ENCODE measurements around the gene SCTR. TPM values are rescaled to one million over a fixed set of nuclear protein-coding genes. Genes with fewer than 3 reads are reported as not detected.

SCTR gene
- total and polyA plus RNA-seq, 4 donors: 4.6 to 42.7 (median 28.0) TPM

DNA sequence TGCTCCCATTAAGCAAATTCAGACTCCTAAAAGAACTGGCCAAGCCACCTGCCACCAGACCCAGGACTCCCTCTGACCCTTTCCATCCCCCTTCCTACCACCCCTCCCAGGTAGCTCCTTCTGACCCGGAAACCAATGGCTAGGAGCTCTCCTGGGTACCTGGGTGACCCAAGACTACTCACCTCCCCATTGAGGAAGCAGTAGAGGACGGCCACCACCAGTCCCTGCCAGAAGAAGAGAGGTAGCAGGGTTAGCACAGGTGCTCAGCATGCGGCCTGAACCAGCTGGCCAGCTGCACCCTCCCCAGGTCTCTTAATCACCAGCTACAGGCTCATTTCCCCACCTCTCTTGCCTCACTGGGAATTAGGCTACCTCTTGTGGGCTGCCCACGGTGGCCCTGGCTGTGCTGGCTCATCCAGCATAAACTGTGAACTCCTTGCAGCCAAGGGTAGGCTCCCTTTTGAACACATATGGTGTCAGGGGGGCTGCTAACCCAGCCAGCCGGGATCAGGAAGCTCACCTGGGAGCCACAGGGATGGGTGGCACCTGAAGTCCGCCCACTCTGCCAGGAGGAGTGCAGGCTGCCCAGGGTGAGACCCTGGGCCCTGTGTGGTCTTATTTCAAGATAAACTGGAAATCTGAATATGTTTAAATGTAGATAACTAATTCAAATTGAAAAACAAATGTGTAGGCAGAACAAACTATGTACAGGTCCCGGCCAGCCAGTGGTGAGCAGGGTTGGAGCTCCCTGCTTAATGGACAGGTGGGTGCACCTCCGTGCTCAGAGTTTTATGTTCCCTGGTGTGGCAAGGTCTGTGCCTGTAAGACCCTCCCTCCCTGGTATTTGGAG, 82.7 kb downstream of the SCTR start:
- H3K27me3 ChIP-seq (ENCODE audit: control insufficient read depth in 3 of 3, insufficient read depth in 3 of 3, low read length in 2 of 3): no peaks in the 10 kb centered on the region
- DNase-seq (no peak), ATAC-seq (ENCODE audit: insufficient read depth, low FRiP score) (no peak)
- H3K36me3 ChIP-seq (ENCODE audit: control insufficient read depth in 4 of 4, insufficient read depth in 4 of 4, low read length in 4 of 4): peaks cover 0 to 10% (median 4%) of the 10 kb centered on the region in 4 donors
- 80 to 85% methylated on average over 8 of the region's 8 CpGs for WGBS, 2 donors
- TF ChIP-seq CTCF (IDR thresholded peaks at IDR 0.05; ENCODE audit: control extremely low read depth, extremely low read depth): no peak
- no peak overlapping the region for H3K4me3 ChIP-seq
- H3K9me3 ChIP-seq (ENCODE audit: control insufficient read depth in 4 of 4, insufficient read depth in 3 of 4, low read length in 3 of 4): no peaks in the 10 kb centered on the region
- no peak overlapping the region for H3K9ac ChIP-seq (ENCODE audit: insufficient read depth in 1 of 2, low read length in 2 of 2)
- H3K27ac ChIP-seq (ENCODE audit: low read depth in 1 of 2, low read length in 1 of 2): peak overlapping the region in 1 of 2 donors; percentile 26
- H3K4me1 ChIP-seq (ENCODE audit: control insufficient read depth in 5 of 5, insufficient read depth in 5 of 5, low read length in 5 of 5): peaks cover 0 to 3% (median 0%) of the 10 kb centered on the region in 5 donors

DNA sequence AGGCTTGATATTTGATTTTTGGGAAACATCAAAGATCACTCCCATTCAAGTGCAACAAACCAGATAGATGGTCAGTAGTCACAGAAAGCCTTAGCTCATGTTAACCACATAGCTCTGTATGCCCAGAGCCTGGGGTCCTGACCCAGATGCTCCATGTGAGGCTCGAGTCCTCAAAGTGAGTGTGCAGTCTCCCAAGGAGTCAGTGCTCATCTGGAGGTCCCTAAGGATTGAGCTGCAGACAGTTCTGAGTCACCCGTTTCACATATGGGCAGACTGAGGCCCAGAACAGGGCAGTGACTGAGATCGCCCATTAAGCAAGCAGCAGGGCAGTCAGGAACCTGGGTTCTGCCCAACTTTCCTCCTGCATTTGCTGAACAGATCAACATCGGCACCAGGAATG, 83.4 kb downstream of the SCTR start:
- DNase-seq (no peak), ATAC-seq (ENCODE audit: insufficient read depth, low FRiP score) (no peak)
- peaks cover 0 to 8% (median 0%) of the 10 kb centered on the region in 5 donors for H3K4me1 ChIP-seq (ENCODE audit: control insufficient read depth in 5 of 5, insufficient read depth in 5 of 5, low read length in 5 of 5)
- no peak overlapping the region for H3K9ac ChIP-seq (ENCODE audit: insufficient read depth in 1 of 2, low read length in 2 of 2)
- H3K9me3 ChIP-seq (ENCODE audit: control insufficient read depth in 4 of 4, insufficient read depth in 3 of 4, low read length in 3 of 4): no peaks in the 10 kb centered on the region
- 87 to 89% methylated on average over 4 of the region's 4 CpGs for WGBS, 2 donors
- TF ChIP-seq CTCF (IDR thresholded peaks at IDR 0.05; ENCODE audit: control extremely low read depth, extremely low read depth): no peak
- H3K27me3 ChIP-seq (ENCODE audit: control insufficient read depth in 3 of 3, insufficient read depth in 3 of 3, low read length in 2 of 3): no peaks in the 10 kb centered on the region
- H3K36me3 ChIP-seq (ENCODE audit: control insufficient read depth in 4 of 4, insufficient read depth in 4 of 4, low read length in 4 of 4): peaks cover 0 to 10% (median 4%) of the 10 kb centered on the region in 4 donors
- peak overlapping the region in 1 of 2 donors; percentile 13 for H3K27ac ChIP-seq (ENCODE audit: low read depth in 1 of 2, low read length in 1 of 2)
- no peak overlapping the region for H3K4me3 ChIP-seq

GRCh38 chr2:119440501-119440870, 83.8 kb downstream of the SCTR start:
- peaks cover 0 to 10% (median 4%) of the 10 kb centered on the region in 4 donors for H3K36me3 ChIP-seq (ENCODE audit: control insufficient read depth in 4 of 4, insufficient read depth in 4 of 4, low read length in 4 of 4)
- peak overlapping the region in 1 of 2 donors; percentile 6 for H3K27ac ChIP-seq (ENCODE audit: low read depth in 1 of 2, low read length in 1 of 2)
- H3K4me1 ChIP-seq (ENCODE audit: control insufficient read depth in 5 of 5, insufficient read depth in 5 of 5, low read length in 5 of 5): peaks cover 0 to 12% (median 3%) of the 10 kb centered on the region in 5 donors
- ATAC-seq (ENCODE audit: insufficient read depth, low FRiP score): no peak
- no peak overlapping the region for H3K9ac ChIP-seq (ENCODE audit: insufficient read depth in 1 of 2, low read length in 2 of 2)
- DNase-seq: peak in 2 of 3 donors; percentile 31 to 32
- no peak for TF ChIP-seq CTCF (IDR thresholded peaks at IDR 0.05; ENCODE audit: control extremely low read depth, extremely low read depth)
- no peak overlapping the region for H3K4me3 ChIP-seq
- WGBS, 2 donors: 35 to 55% methylated on average over 1 of the region's 1 CpG
- H3K27me3 ChIP-seq (ENCODE audit: control insufficient read depth in 3 of 3, insufficient read depth in 3 of 3, low read length in 2 of 3): no peaks in the 10 kb centered on the region
- no peaks in the 10 kb centered on the region for H3K9me3 ChIP-seq (ENCODE audit: control insufficient read depth in 4 of 4, insufficient read depth in 3 of 4, low read length in 3 of 4)

Measured in lung (tissue), 12 donors.